ENCODE measurements around the gene GALNT10. TPM values are rescaled to one million over a fixed set of nuclear protein-coding genes. Genes with fewer than 3 reads are reported as not detected.

Gene GALNT10
- total and polyA plus RNA-seq, 9 of the 15 experiments (the other 6 are each of a cell fraction or from before 2014, with no cell fraction given) = 4.6 to 37.1 (median 13.3) TPM

DNA sequence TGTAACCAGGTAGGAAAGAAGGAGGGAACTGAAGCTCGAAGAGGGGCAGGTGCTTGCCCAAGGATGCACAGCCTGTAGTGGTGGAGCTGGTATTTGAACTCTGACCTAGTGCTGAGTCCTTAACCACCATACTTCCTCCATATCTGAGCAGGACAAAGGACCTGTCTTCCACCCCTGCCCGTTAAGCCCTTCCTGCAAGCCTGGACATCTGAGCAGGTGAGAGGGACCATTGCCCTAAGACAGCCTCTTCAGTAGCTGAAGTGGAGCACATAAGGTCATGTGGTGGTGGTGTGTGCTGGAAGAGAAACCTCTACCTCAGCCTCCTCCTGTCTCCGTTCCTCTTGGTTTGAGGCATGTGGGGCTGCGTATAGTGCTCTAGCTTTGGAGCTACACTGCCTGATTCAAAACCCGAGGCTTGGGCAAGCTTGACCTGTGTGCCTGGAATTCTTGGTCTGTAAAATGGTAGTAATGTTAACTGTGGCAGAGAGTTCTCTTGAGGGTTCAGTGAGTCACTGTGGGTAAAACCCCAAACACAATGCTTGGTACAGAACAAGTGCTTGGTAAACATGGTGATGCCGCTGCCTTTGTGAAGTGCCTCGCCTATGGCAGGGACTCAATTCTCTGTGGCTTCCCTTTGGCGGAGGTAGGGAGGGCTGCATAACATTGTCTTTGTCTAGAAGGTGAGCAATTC is 7.4 kb downstream of the GALNT10 start (continued):
- TF ChIP-seq, protein P1, sequence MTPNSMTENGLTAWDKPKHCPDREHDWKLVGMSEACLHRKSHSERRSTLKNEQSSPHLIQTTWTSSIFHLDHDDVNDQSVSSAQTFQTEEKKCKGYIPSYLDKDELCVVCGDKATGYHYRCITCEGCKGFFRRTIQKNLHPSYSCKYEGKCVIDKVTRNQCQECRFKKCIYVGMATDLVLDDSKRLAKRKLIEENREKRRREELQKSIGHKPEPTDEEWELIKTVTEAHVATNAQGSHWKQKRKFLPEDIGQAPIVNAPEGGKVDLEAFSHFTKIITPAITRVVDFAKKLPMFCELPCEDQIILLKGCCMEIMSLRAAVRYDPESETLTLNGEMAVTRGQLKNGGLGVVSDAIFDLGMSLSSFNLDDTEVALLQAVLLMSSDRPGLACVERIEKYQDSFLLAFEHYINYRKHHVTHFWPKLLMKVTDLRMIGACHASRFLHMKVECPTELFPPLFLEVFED (CRISPR knock-in tag; conservative IDR thresholded peaks at IDR 0.05) = no peak
- no peak for TF ChIP-seq ZNF12 (CRISPR knock-in tag; IDR thresholded peaks at IDR 0.05)
- no peak for TF ChIP-seq XRCC4 (IDR thresholded peaks at IDR 0.05; ENCODE audit: extremely low read depth, insufficient read depth, insufficient read length)
- no peak for TF ChIP-seq ZNF717 (CRISPR knock-in tag; IDR thresholded peaks at IDR 0.05)
- TF ChIP-seq CHD4 (IDR thresholded peaks at IDR 0.05; ENCODE audit: insufficient read depth, insufficient replicate concordance, low read depth, low read length, poor library complexity, severe bottlenecking) = no peak
- TF ChIP-seq, protein P2, sequence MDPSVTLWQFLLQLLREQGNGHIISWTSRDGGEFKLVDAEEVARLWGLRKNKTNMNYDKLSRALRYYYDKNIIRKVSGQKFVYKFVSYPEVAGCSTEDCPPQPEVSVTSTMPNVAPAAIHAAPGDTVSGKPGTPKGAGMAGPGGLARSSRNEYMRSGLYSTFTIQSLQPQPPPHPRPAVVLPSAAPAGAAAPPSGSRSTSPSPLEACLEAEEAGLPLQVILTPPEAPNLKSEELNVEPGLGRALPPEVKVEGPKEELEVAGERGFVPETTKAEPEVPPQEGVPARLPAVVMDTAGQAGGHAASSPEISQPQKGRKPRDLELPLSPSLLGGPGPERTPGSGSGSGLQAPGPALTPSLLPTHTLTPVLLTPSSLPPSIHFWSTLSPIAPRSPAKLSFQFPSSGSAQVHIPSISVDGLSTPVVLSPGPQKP (CRISPR knock-in tag; IDR thresholded peaks at IDR 0.05) = no peak
- TF ChIP-seq RBFOX2 (IDR thresholded peaks at IDR 0.05; ENCODE audit: low read depth, low read length) = no peak
- TF ChIP-seq, protein P3, sequence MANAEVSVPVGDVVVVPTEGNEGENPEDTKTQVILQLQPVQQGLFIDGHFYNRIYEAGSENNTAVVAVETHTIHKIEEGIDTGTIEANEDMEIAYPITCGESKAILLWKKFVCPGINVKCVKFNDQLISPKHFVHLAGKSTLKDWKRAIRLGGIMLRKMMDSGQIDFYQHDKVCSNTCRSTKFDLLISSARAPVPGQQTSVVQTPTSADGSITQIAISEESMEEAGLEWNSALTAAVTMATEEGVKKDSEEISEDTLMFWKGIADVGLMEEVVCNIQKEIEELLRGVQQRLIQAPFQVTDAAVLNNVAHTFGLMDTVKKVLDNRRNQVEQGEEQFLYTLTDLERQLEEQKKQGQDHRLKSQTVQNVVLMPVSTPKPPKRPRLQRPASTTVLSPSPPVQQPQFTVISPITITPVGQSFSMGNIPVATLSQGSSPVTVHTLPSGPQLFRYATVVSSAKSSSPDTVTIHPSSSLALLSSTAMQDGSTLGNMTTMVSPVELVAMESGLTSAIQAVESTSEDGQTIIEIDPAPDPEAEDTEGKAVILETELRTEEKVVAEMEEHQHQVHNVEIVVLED (CRISPR knock-in tag; IDR thresholded peaks at IDR 0.05) = no peak
- TF ChIP-seq CBX8 (IDR thresholded peaks at IDR 0.05; ENCODE audit: borderline replicate concordance, extremely low read depth, low read depth, low read length, poor library complexity, severe bottlenecking) = no peak
- TF ChIP-seq, protein P4, sequence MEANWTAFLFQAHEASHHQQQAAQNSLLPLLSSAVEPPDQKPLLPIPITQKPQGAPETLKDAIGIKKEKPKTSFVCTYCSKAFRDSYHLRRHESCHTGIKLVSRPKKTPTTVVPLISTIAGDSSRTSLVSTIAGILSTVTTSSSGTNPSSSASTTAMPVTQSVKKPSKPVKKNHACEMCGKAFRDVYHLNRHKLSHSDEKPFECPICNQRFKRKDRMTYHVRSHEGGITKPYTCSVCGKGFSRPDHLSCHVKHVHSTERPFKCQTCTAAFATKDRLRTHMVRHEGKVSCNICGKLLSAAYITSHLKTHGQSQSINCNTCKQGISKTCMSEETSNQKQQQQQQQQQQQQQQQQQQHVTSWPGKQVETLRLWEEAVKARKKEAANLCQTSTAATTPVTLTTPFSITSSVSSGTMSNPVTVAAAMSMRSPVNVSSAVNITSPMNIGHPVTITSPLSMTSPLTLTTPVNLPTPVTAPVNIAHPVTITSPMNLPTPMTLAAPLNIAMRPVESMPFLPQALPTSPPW (CRISPR knock-in tag; IDR thresholded peaks at IDR 0.05) = no peak
- no peak for TF ChIP-seq DIDO1 (tag; IDR thresholded peaks at IDR 0.05; ENCODE audit: low read depth)
- TF ChIP-seq ZNF274 (IDR thresholded peaks at IDR 0.05; ENCODE audit: borderline replicate concordance, low read depth, low read length) = no peak
- no peak for TF ChIP-seq ZNF3 (CRISPR knock-in tag; IDR thresholded peaks at IDR 0.05)
- TF ChIP-seq, protein P5, sequence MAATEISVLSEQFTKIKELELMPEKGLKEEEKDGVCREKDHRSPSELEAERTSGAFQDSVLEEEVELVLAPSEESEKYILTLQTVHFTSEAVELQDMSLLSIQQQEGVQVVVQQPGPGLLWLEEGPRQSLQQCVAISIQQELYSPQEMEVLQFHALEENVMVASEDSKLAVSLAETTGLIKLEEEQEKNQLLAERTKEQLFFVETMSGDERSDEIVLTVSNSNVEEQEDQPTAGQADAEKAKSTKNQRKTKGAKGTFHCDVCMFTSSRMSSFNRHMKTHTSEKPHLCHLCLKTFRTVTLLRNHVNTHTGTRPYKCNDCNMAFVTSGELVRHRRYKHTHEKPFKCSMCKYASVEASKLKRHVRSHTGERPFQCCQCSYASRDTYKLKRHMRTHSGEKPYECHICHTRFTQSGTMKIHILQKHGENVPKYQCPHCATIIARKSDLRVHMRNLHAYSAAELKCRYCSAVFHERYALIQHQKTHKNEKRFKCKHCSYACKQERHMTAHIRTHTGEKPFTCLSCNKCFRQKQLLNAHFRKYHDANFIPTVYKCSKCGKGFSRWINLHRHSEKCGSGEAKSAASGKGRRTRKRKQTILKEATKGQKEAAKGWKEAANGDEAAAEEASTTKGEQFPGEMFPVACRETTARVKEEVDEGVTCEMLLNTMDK (IDR thresholded peaks at IDR 0.05; ENCODE audit: borderline replicate concordance, insufficient read depth, low read depth, low read length, poor library complexity, severe bottlenecking) = no peak
- peak; percentile 25; the same call in 1 of the 2 replicates for TF ChIP-seq ETV5 (CRISPR knock-in tag; IDR thresholded peaks at IDR 0.05; ENCODE audit: low read depth)
- TF ChIP-seq SIN3A (IDR thresholded peaks at IDR 0.05; ENCODE audit: borderline replicate concordance in 2 of 2, control insufficient read depth in 1 of 2, low read depth in 2 of 2, low read length in 2 of 2) = no peak
- TF ChIP-seq ZNF766 (CRISPR knock-in tag; conservative IDR thresholded peaks at IDR 0.05) = peak; percentile 48; the same call in 1 of the 2 replicates
- TF ChIP-seq CREM (IDR thresholded peaks at IDR 0.05; ENCODE audit: low read depth) = no peak

Data from K562 (cell line).